Fibroblast of peridontal ligament (primary cell): Measurements from ENCODE around the gene SEPTIN8.

ENCODE experiments used
- DNase-seq: peaks from one replicate; pipeline ENCODE4 v3.0.0-alpha.2; 2010; ENCODE audit errors: extremely low read depth

Gene SEPTIN8

GRCh38 chr5:132708645-132709044, 68.4 kb downstream of the SEPTIN8 start:
- no peak for DNase-seq

GRCh38 chr5:132704875-132705274, 72.2 kb downstream of the SEPTIN8 start:
- peak; percentile 37 for DNase-seq
